Mesenchymal stem cell (in vitro differentiated cells and primary cell): Measurements from ENCODE around the gene PLXDC1.
A peak's percentile ranks its signal among the peaks of the same experiment; 100 is the strongest.

Experiments used
- DNase-seq: peaks from one replicate; pipeline ENCODE4 v3.0.0-alpha.2; 2013
- H2AFZ ChIP-seq: one replicate; pipeline ENCODE4 v1.6.1; 2013; ENCODE audit warnings: low read depth, mild to moderate bottlenecking, control low read depth, inconsistent platforms, low read length, moderate library complexity
- H2AK5ac ChIP-seq: 2 replicates; pipeline ENCODE4 v1.6.1; 2013; ENCODE audit warnings: low read length, moderate library complexity, mild to moderate bottlenecking, inconsistent platforms; ENCODE audit not compliant: severe bottlenecking
- H2BK120ac ChIP-seq: one replicate; pipeline ENCODE4 v1.6.1; 2013; ENCODE audit warnings: low read depth, mild to moderate bottlenecking, inconsistent platforms, low read length, moderate library complexity
- H2BK12ac ChIP-seq, 2 experiments: one replicate each; pipeline ENCODE4 v1.6.1; 2013; ENCODE audit warnings: inconsistent platforms in 2 of 2, low read length in 2 of 2, mild to moderate bottlenecking in 2 of 2, moderate library complexity in 2 of 2, control low read depth in 1 of 2
- H2BK15ac ChIP-seq: one replicate; pipeline ENCODE4 v1.6.1; 2013; ENCODE audit warnings: mild to moderate bottlenecking, low read depth, inconsistent platforms; ENCODE audit not compliant: poor library complexity, severe bottlenecking
- H2BK5ac ChIP-seq: 2 replicates; pipeline ENCODE4 v1.6.1; 2013; ENCODE audit warnings: low read depth, mild to moderate bottlenecking, low read length, control low read depth, inconsistent platforms; ENCODE audit not compliant: poor library complexity, severe bottlenecking
- H3K14ac ChIP-seq, 2 experiments: one replicate each; pipeline ENCODE4 v1.6.1; 2013; ENCODE audit warnings: inconsistent platforms in 2 of 2, low read length in 2 of 2, control low read depth in 1 of 2, mild to moderate bottlenecking in 1 of 2, moderate library complexity in 1 of 2
- H3K18ac ChIP-seq, 2 experiments: one replicate each; pipeline ENCODE4 v1.6.1; 2013; ENCODE audit warnings: inconsistent platforms in 2 of 2, low read length in 2 of 2, control low read depth in 1 of 2, low read depth in 1 of 2, mild to moderate bottlenecking in 1 of 2
- H3K23ac ChIP-seq, 2 experiments: one replicate each; pipeline ENCODE4 v1.6.1; 2013; ENCODE audit warnings: inconsistent platforms in 2 of 2, low read length in 2 of 2, mild to moderate bottlenecking in 2 of 2, moderate library complexity in 2 of 2, control low read depth in 1 of 2
- H3K27ac ChIP-seq: 2 replicates; pipeline ENCODE4 v1.5.1; 2013; ENCODE audit warnings: mild to moderate bottlenecking, moderate library complexity, low read length, control low read depth, inconsistent platforms; ENCODE audit not compliant: poor library complexity, severe bottlenecking
- H3K27me3 ChIP-seq, 2 experiments: 2 replicates each; pipeline versions ENCODE4 v1.6.1 to v1.7.0; 2013; ENCODE audit warnings: low read length in 2 of 2, mild to moderate bottlenecking in 2 of 2, moderate library complexity in 2 of 2, control low read depth in 1 of 2, inconsistent platforms in 1 of 2; ENCODE audit not compliant: control insufficient read depth in 1 of 2, insufficient read depth in 1 of 2
- H3K36me3 ChIP-seq, 2 experiments: 2 replicates each; pipeline versions ENCODE4 v1.6.1 to v1.7.0; 2013; ENCODE audit warnings: low read length in 2 of 2, control low read depth in 1 of 2, inconsistent platforms in 1 of 2, low read depth in 1 of 2, mild to moderate bottlenecking in 1 of 2; ENCODE audit not compliant: insufficient read depth in 2 of 2, control insufficient read depth in 1 of 2
- H3K4ac ChIP-seq, 2 experiments: one replicate each; pipeline ENCODE4 v1.6.1; 2013; ENCODE audit warnings: inconsistent platforms in 2 of 2, low read length in 2 of 2, mild to moderate bottlenecking in 2 of 2, moderate library complexity in 2 of 2, control low read depth in 1 of 2, low read depth in 1 of 2
- H3K4me1 ChIP-seq: 2 replicates; pipeline ENCODE4 v1.6.1; 2013; ENCODE audit warnings: low read depth, low read length, control low read depth; ENCODE audit not compliant: control insufficient read depth, insufficient read depth
- H3K4me2 ChIP-seq: 2 replicates; pipeline ENCODE4 v1.6.1; 2013; ENCODE audit warnings: low read length, mild to moderate bottlenecking, inconsistent platforms; ENCODE audit not compliant: poor library complexity, severe bottlenecking
- H3K4me3 ChIP-seq, 2 experiments: 2 replicates each; pipeline versions ENCODE4 v1.5.1 to v1.7.0; 2013; ENCODE audit warnings: low read length in 2 of 2, mild to moderate bottlenecking in 2 of 2, control low read depth in 1 of 2, low read depth in 1 of 2; ENCODE audit not compliant: insufficient read depth in 1 of 2
- H3K79me1 ChIP-seq: replicated peaks from 2 replicates; pipeline ENCODE4 v1.6.1; 2013; ENCODE audit warnings: mild to moderate bottlenecking, control low read depth, low read length, inconsistent platforms; ENCODE audit not compliant: poor library complexity, severe bottlenecking
- H3K9ac ChIP-seq: 2 replicates; pipeline ENCODE4 v1.7.0; 2013; ENCODE audit warnings: mild to moderate bottlenecking, low read length, moderate library complexity
- H3K9me3 ChIP-seq: 2 replicates; pipeline ENCODE4 v1.7.0; 2013; ENCODE audit warnings: mild to moderate bottlenecking, low read length; ENCODE audit not compliant: control insufficient read depth
- H4K8ac ChIP-seq: one replicate; pipeline ENCODE4 v1.6.1; 2013; ENCODE audit warnings: inconsistent platforms, mild to moderate bottlenecking, low read length, moderate library complexity
- H4K91ac ChIP-seq: one replicate; pipeline ENCODE4 v1.6.1; 2013; ENCODE audit warnings: mild to moderate bottlenecking, low read length, inconsistent platforms
- WGBS: methylation state at CpG from one replicate; pipeline ENCODE4 v1.1.7; 2013; ENCODE audit warnings: mixed read lengths; 5-methylcytosine and 5-hydroxymethylcytosine counted together

Gene PLXDC1

DNA sequence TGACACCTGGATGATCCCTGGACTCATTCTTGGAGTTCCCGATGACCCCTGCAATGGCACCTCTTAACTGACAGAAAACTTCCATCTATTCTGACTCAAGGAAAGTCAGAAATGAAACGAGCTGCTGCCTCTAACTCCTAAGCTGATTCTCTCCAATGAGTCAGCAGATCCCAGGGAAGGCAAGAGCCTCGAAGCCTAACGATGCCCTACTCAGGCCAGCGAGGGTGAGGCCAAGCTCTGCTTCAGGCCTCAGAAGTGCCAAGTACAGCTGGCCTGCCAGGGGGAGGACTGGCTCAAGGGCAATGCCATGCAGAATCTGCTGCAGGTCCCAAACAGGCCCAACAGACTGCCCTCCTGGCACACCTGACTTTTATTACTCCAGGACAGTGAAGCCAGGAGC, 36.3 kb downstream of the PLXDC1 start:
- Histone ChIP-seq H2BK5ac (no peak overlapping the region), H3K4ac (no peak overlapping the region), H2BK15ac (no peak overlapping the region), H4K91ac (no peak overlapping the region), H2BK120ac (no peak overlapping the region), H3K9ac (peak overlapping the region; percentile 86), H3K4me2 (no peak overlapping the region), H3K27ac (no peak overlapping the region), H3K4me1 (peaks cover 9% of the 10 kb centered on the region), H3K9me3 (no peaks in the 10 kb centered on the region), H3K14ac (peak overlapping the region in 1 of 2 experiments; percentile 74), H3K4me3 (peak overlapping the region in 1 of 2 experiments; percentile 56), H3K79me1 (no peaks in the 10 kb centered on the region), H2AFZ (peak overlapping the region; percentile 58), H4K8ac (peak overlapping the region; percentile 62), H2BK12ac (peak overlapping the region; percentile 28 to 47), H3K18ac (peak overlapping the region in 1 of 2 experiments; percentile 1), H3K27me3 (peaks cover 0 to 14% of the 10 kb centered on the region in 2 experiments), H2AK5ac (no peak overlapping the region), H3K23ac (no peak overlapping the region), H3K36me3 (no peaks in the 10 kb centered on the region)
- WGBS, result 67% methylated on average over 5 of the region's 5 CpGs
- DNase-seq, result peak; percentile 40

DNA sequence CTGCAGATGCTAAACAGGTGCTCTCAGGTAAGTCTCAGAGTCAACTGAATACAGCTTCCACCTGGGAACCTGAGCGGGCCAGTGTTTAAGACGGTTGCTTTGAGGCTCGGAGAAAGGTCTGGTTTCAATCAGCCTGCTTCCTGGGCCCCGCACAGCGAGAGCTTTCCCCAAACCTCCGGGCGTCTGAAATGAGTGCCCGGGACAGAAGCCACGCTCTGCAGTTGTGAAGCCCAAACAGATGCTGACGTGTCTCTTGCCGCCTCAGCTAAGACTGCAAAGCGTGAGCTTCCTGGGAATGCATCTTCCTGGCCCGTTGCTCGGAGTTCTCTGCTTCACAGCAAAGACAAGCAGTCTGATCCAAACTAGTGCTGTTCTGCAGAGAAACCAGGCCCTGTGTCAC, 36.7 kb downstream of the PLXDC1 start:
- peaks cover 0 to 14% of the 10 kb centered on the region in 2 experiments for H3K27me3 ChIP-seq
- DNase-seq, result no peak
- no peak overlapping the region for H3K4me2 ChIP-seq
- H2BK15ac ChIP-seq, result no peak overlapping the region
- no peak overlapping the region for H3K27ac ChIP-seq
- peak overlapping the region in 1 of 2 experiments; percentile 50 for H3K14ac ChIP-seq
- peak overlapping the region in 1 of 2 experiments; percentile 21 for H3K18ac ChIP-seq
- H3K36me3 ChIP-seq, result no peaks in the 10 kb centered on the region
- WGBS, result 80% methylated on average over 14 of the region's 14 CpGs
- H2AFZ ChIP-seq, result no peak overlapping the region
- H2AK5ac ChIP-seq, result no peak overlapping the region
- peak overlapping the region in 1 of 2 experiments; percentile 56 for H3K4me3 ChIP-seq
- no peak overlapping the region for H3K4ac ChIP-seq
- H2BK120ac ChIP-seq, result no peak overlapping the region
- H3K4me1 ChIP-seq, result peaks cover 9% of the 10 kb centered on the region
- H3K23ac ChIP-seq, result no peak overlapping the region
- peak overlapping the region in 1 of 2 experiments; percentile 7 for H2BK12ac ChIP-seq
- H4K91ac ChIP-seq, result no peak overlapping the region
- H3K79me1 ChIP-seq, result no peaks in the 10 kb centered on the region
- H3K9me3 ChIP-seq, result no peaks in the 10 kb centered on the region
- peak overlapping the region; percentile 86 for H3K9ac ChIP-seq
- H4K8ac ChIP-seq, result no peak overlapping the region
- H2BK5ac ChIP-seq, result no peak overlapping the region

DNA sequence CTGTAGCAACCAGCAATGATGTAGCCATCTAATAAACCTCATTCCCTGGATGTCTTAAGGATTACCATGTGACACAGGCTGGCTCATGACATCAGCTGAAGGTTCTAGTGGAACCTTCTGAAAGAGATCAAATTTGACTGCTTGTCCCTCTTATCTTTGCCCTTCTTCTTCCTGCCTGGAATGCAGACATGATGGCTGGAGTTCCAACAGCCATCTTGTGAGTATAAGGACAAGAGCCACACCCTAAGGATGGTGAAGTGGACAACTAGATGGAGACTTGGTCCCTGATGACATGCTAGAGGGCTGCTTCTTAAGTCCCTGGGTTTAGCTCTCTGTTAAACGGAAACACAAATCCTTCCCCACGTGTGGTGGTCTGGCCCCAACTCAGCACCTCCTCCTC, 37.6 kb downstream of the PLXDC1 start:
- Histone ChIP-seq H3K4ac (no peak overlapping the region), H3K79me1 (no peaks in the 10 kb centered on the region), H2BK5ac (no peak overlapping the region), H3K4me2 (no peak overlapping the region), H3K36me3 (no peaks in the 10 kb centered on the region), H2AK5ac (no peak overlapping the region), H3K4me1 (peaks cover 10% of the 10 kb centered on the region), H3K23ac (no peak overlapping the region), H3K27me3 (peaks cover 0 to 14% of the 10 kb centered on the region in 2 experiments), H4K8ac (no peak overlapping the region), H2BK15ac (no peak overlapping the region), H2BK120ac (no peak overlapping the region), H3K9ac (peak overlapping the region; percentile 86), H4K91ac (no peak overlapping the region), H2AFZ (no peak overlapping the region), H3K4me3 (peak overlapping the region in 1 of 2 experiments; percentile 56), H3K9me3 (no peaks in the 10 kb centered on the region), H3K18ac (no peak overlapping the region), H2BK12ac (no peak overlapping the region), H3K14ac (no peak overlapping the region), H3K27ac (no peak overlapping the region)
- DNase-seq, result no peak
- 96% methylated on average over 2 of the region's 2 CpGs for WGBS

DNA sequence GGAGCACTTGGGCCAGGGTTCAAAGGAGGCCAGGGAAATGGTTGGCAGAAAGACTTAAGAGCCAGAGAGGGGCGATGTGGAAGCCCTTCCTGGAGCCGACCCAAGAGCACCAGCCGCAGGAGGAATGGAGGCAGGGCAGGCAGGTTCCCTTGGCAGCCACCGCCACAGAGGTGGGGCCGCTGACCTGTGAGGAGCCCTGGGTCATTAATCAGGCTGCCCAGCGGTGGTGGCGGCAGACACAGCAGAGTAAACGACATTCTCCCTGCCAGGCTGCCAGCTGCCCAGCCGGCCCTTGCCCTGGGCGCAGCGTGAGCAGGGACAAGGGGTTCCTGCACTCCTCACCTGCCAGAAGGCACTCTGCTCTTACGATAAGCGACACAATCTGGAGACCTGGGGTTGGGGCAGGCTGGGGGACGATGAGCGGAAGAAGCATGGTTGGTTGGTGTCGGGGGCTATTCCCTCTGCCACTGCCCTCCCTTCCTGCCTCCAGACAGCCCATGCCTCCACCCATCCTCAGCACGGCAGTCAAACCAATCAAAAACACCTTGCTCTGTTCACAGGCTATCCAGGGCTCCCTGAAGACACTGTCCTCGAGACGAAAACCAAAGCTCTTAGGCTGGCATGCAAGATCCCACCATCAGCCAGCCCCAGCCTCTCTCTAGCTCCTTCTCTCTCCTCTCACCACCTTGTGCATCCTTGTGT, 40.9 kb downstream of the PLXDC1 start:
- Histone ChIP-seq H2BK15ac (no peak overlapping the region), H3K23ac (no peak overlapping the region), H4K91ac (no peak overlapping the region), H2BK12ac (no peak overlapping the region), H3K14ac (peak overlapping the region in 1 of 2 experiments; percentile 41), H3K9me3 (no peaks in the 10 kb centered on the region), H3K9ac (no peak overlapping the region), H2AK5ac (no peak overlapping the region), H2BK5ac (no peak overlapping the region), H3K4me2 (no peak overlapping the region), H2AFZ (peak overlapping the region; percentile 43), H3K4me1 (peaks cover 10% of the 10 kb centered on the region), H3K27ac (no peak overlapping the region), H3K36me3 (peaks cover 0 to 6% of the 10 kb centered on the region in 2 experiments), H4K8ac (no peak overlapping the region), H3K4me3 (no peak overlapping the region), H3K18ac (no peak overlapping the region), H3K4ac (no peak overlapping the region), H2BK120ac (no peak overlapping the region), H3K79me1 (no peaks in the 10 kb centered on the region), H3K27me3 (peaks cover 9 to 24% of the 10 kb centered on the region in 2 experiments)
- 89% methylated on average over 19 of the region's 19 CpGs for WGBS
- DNase-seq, result no peak
